ENCODE measurements around the gene ARHGEF38.

Gene ARHGEF38

GRCh38 chr4:105599482-105599881, 47.1 kb downstream of the ARHGEF38 start:
- H3K79me2 ChIP-seq (ENCODE audit: insufficient read depth, low read length): no peaks in the 10 kb centered on the region

GRCh38 chr4:105599932-105600655, 47.7 kb downstream of the ARHGEF38 start:
- Histone ChIP-seq H3K4me1 (ENCODE audit: insufficient read depth, low read length, poor library complexity, severe bottlenecking) (no peaks in the 10 kb centered on the region), H3K36me3 (ENCODE audit: insufficient read depth, low read length) (no peaks in the 10 kb centered on the region), H2AFZ (ENCODE audit: low read length) (no peak overlapping the region), H3K9me3 (ENCODE audit: insufficient read depth, low read depth, low read length) (no peaks in the 10 kb centered on the region), H4K20me1 (ENCODE audit: insufficient read depth, low read length, poor library complexity, severe bottlenecking) (no peaks in the 10 kb centered on the region), H3F3A (ENCODE audit: low read depth) (no peaks in the 10 kb centered on the region), H3K9me2 (replicated peaks; ENCODE audit: low read depth, low read length) (no peaks in the 10 kb centered on the region), H3K27me3 (ENCODE audit: insufficient read depth, low read length, poor library complexity, severe bottlenecking) (no peaks in the 10 kb centered on the region), H3K9ac (ENCODE audit: low read depth, low read length, poor library complexity, severe bottlenecking) (no peak overlapping the region), H3K4me2 (ENCODE audit: low read depth, low read length, poor library complexity, severe bottlenecking) (no peak overlapping the region), H3K4me3 (ENCODE audit: low read length, poor library complexity, severe bottlenecking) (no peak overlapping the region), H3K79me2 (ENCODE audit: insufficient read depth, low read length) (no peaks in the 10 kb centered on the region)
- TF ChIP-seq CTCF (conservative IDR thresholded peaks at IDR 0.05; ENCODE audit: low read length) (no peak), EZH2phosphoT487 (IDR thresholded peaks at IDR 0.05; ENCODE audit: borderline replicate concordance) (no peak)

More at GRCh38 chr4:105599482-105599881, 47.1 kb downstream of the ARHGEF38 start:
- no peaks in the 10 kb centered on the region for H3K4me1 ChIP-seq (ENCODE audit: insufficient read depth, low read length, poor library complexity, severe bottlenecking)
- H3F3A ChIP-seq (ENCODE audit: low read depth): no peaks in the 10 kb centered on the region
- H3K27me3 ChIP-seq (ENCODE audit: insufficient read depth, low read length, poor library complexity, severe bottlenecking): no peaks in the 10 kb centered on the region
- no peaks in the 10 kb centered on the region for H3K9me2 ChIP-seq (replicated peaks; ENCODE audit: low read depth, low read length)
- H2AFZ ChIP-seq (ENCODE audit: low read length): no peak overlapping the region
- no peaks in the 10 kb centered on the region for H3K9me3 ChIP-seq (ENCODE audit: insufficient read depth, low read depth, low read length)
- no peak for TF ChIP-seq EZH2phosphoT487 (IDR thresholded peaks at IDR 0.05; ENCODE audit: borderline replicate concordance)
- TF ChIP-seq CTCF (conservative IDR thresholded peaks at IDR 0.05; ENCODE audit: low read length): no peak
- H3K36me3 ChIP-seq (ENCODE audit: insufficient read depth, low read length): no peaks in the 10 kb centered on the region
- H3K9ac ChIP-seq (ENCODE audit: low read depth, low read length, poor library complexity, severe bottlenecking): no peak overlapping the region
- no peak overlapping the region for H3K4me3 ChIP-seq (ENCODE audit: low read length, poor library complexity, severe bottlenecking)
- H4K20me1 ChIP-seq (ENCODE audit: insufficient read depth, low read length, poor library complexity, severe bottlenecking): no peaks in the 10 kb centered on the region
- H3K4me2 ChIP-seq (ENCODE audit: low read depth, low read length, poor library complexity, severe bottlenecking): no peak overlapping the region

- TF ChIP-seq CTCF (conservative IDR thresholded peaks at IDR 0.05; ENCODE audit: low read length): no peak
- no peak for TF ChIP-seq EZH2phosphoT487 (IDR thresholded peaks at IDR 0.05; ENCODE audit: borderline replicate concordance)
- Histone ChIP-seq H3K36me3 (ENCODE audit: insufficient read depth, low read length) (no peaks in the 10 kb centered on the region), H4K20me1 (ENCODE audit: insufficient read depth, low read length, poor library complexity, severe bottlenecking) (no peaks in the 10 kb centered on the region), H3K79me2 (ENCODE audit: insufficient read depth, low read length) (no peaks in the 10 kb centered on the region), H3K9me2 (replicated peaks; ENCODE audit: low read depth, low read length) (no peaks in the 10 kb centered on the region), H3K4me3 (ENCODE audit: low read length, poor library complexity, severe bottlenecking) (no peak overlapping the region), H3K9me3 (ENCODE audit: insufficient read depth, low read depth, low read length) (no peaks in the 10 kb centered on the region), H3K4me2 (ENCODE audit: low read depth, low read length, poor library complexity, severe bottlenecking) (no peak overlapping the region), H3K4me1 (ENCODE audit: insufficient read depth, low read length, poor library complexity, severe bottlenecking) (no peaks in the 10 kb centered on the region), H2AFZ (ENCODE audit: low read length) (no peak overlapping the region), H3K27me3 (ENCODE audit: insufficient read depth, low read length, poor library complexity, severe bottlenecking) (no peaks in the 10 kb centered on the region), H3F3A (ENCODE audit: low read depth) (no peaks in the 10 kb centered on the region), H3K9ac (ENCODE audit: low read depth, low read length, poor library complexity, severe bottlenecking) (no peak overlapping the region)
Measured at GRCh38 chr4:105600951-105601350, 48.5 kb downstream of the ARHGEF38 start.

All from Loucy (cell line).